Measurements from ENCODE around the gene RBMY1D. TPM values are rescaled to one million over a fixed set of nuclear protein-coding genes. Genes with fewer than 3 reads are reported as not detected.

RBMY1D gene
- total RNA-seq, 2 experiments from 2014 or later, result not detected

DNA sequence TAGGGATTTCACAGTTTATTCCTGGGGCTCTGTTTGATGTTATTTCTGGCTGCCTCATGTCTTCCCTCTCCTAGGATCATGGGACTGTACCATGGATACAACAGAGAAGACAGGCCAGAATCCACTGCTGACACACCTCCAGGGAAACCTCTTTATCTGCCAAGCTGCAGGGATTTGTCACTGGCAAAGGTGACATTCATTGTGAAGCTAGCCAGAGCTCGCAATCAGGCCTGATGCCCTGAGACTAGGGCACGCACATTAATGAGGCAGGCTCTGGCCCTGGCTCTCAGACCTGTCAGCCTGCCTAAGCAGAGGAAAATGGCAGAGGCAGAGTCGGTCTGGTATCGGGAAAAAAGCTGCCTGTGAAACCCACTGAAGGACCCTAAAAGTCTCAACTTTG, 52.2 kb downstream of the RBMY1D start:
- CTCF ChIA-PET (ENCODE audit: unreplicated experiment), result no interaction called here

DNA sequence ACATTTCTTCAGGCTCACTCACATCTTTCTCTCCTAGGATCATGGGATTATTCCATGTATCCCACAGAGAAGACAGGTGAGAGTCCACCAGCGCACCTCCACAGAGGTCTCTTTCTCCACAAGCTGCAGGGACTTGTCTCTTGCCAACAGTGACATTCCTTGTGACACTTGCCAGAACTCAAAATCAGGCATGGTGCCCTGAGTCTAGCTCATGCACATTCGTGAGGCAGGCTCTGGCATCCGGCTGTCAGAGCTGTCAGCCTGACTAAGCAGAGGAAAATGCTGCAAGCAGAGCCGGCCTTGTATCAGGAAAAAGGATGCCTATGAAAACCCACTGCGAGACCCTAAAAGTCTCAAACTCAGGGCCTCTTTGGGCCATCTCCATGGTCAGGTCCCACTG, 54.8 kb downstream of the RBMY1D start:
- Histone ChIP-seq H3K9me3 (ENCODE audit: low read length) (no peaks in the 10 kb centered on the region), H3K9me2 (ENCODE audit: insufficient read depth, low read length) (no peaks in the 10 kb centered on the region), H3K36me3 (ENCODE audit: insufficient read depth, low read length) (no peaks in the 10 kb centered on the region), H3K79me2 (ENCODE audit: insufficient read depth, low read depth, low read length) (no peaks in the 10 kb centered on the region), H3K4me3 (ENCODE audit: low read depth, low read length, poor library complexity, severe bottlenecking) (no peak overlapping the region), H3K4me2 (ENCODE audit: low read length) (no peak overlapping the region), H4K20me1 (ENCODE audit: insufficient read depth, low read length) (no peaks in the 10 kb centered on the region), H3K27ac (ENCODE audit: low read depth, low read length, poor library complexity, severe bottlenecking) (no peak overlapping the region), H2AFZ (ENCODE audit: low read length) (no peak overlapping the region), H3K4me1 (ENCODE audit: insufficient read depth, low read length, poor library complexity, severe bottlenecking) (no peaks in the 10 kb centered on the region)
- intact Hi-C loops (cut with micrococcal nuclease; ENCODE audit: unreplicated experiment), result no loop called here
- no peak for TF ChIP-seq EZH2phosphoT487 (IDR thresholded peaks at IDR 0.05; ENCODE audit: borderline replicate concordance, low read depth, low read length)
- TF ChIP-seq, protein P1, sequence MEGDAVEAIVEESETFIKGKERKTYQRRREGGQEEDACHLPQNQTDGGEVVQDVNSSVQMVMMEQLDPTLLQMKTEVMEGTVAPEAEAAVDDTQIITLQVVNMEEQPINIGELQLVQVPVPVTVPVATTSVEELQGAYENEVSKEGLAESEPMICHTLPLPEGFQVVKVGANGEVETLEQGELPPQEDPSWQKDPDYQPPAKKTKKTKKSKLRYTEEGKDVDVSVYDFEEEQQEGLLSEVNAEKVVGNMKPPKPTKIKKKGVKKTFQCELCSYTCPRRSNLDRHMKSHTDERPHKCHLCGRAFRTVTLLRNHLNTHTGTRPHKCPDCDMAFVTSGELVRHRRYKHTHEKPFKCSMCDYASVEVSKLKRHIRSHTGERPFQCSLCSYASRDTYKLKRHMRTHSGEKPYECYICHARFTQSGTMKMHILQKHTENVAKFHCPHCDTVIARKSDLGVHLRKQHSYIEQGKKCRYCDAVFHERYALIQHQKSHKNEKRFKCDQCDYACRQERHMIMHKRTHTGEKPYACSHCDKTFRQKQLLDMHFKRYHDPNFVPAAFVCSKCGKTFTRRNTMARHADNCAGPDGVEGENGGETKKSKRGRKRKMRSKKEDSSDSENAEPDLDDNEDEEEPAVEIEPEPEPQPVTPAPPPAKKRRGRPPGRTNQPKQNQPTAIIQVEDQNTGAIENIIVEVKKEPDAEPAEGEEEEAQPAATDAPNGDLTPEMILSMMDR (conservative IDR thresholded peaks at IDR 0.05; ENCODE audit: low read length), result no peak
- ChIA-PET CTCF (ENCODE audit: unreplicated experiment) (no interaction called here), POLR2A (no interaction called here)
- no peak for DNase-seq (ENCODE audit: low spot score)
- BruUV-seq (replicated peaks), result no TSS peak

More for the DNA sequence above, 52.2 kb downstream of the RBMY1D start:
- BruUV-seq (replicated peaks), result no TSS peak
- Histone ChIP-seq H2AFZ (ENCODE audit: low read length) (no peak overlapping the region), H3K36me3 (ENCODE audit: insufficient read depth, low read length) (no peaks in the 10 kb centered on the region), H4K20me1 (ENCODE audit: insufficient read depth, low read length) (no peaks in the 10 kb centered on the region), H3K4me2 (ENCODE audit: low read length) (no peak overlapping the region), H3K27ac (ENCODE audit: low read depth, low read length, poor library complexity, severe bottlenecking) (no peak overlapping the region), H3K4me3 (ENCODE audit: low read depth, low read length, poor library complexity, severe bottlenecking) (no peak overlapping the region), H3K4me1 (ENCODE audit: insufficient read depth, low read length, poor library complexity, severe bottlenecking) (no peaks in the 10 kb centered on the region), H3K79me2 (ENCODE audit: insufficient read depth, low read depth, low read length) (no peaks in the 10 kb centered on the region), H3K9me2 (ENCODE audit: insufficient read depth, low read length) (no peaks in the 10 kb centered on the region), H3K9me3 (ENCODE audit: low read length) (no peaks in the 10 kb centered on the region)
- no peak for TF ChIP-seq EZH2phosphoT487 (IDR thresholded peaks at IDR 0.05; ENCODE audit: borderline replicate concordance, low read depth, low read length)
- TF ChIP-seq, protein P1 (conservative IDR thresholded peaks at IDR 0.05; ENCODE audit: low read length), result no peak
- intact Hi-C loops (cut with micrococcal nuclease; ENCODE audit: unreplicated experiment), result no loop called here
- POLR2A ChIA-PET, result no interaction called here
- no peak for DNase-seq (ENCODE audit: low spot score)

DNA sequence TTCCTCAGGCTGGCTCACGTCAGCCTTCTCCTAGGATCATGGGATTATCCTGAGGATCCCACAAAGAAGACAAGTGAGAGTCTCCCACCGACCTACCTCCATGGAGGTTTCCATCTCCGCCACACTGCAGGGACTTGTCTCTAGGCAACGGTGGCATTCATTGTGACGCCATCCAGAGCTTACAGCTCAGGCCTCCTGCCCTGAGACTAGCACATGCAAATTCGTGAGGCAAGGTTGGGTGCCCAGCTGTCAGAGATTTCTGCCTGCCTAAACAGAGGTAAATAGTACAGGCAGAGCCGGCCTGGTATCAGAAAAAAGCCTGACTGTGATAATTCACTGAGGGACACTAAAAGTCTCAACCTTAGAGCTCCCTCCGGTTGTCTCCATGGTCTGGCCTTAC, 58.0 kb downstream of the RBMY1D start:
- POLR2A ChIA-PET, result no interaction called here
- Histone ChIP-seq H3K9me3 (ENCODE audit: low read length) (no peaks in the 10 kb centered on the region), H3K79me2 (ENCODE audit: insufficient read depth, low read depth, low read length) (no peaks in the 10 kb centered on the region), H4K20me1 (ENCODE audit: insufficient read depth, low read length) (no peaks in the 10 kb centered on the region), H3K36me3 (ENCODE audit: insufficient read depth, low read length) (no peaks in the 10 kb centered on the region), H3K4me1 (ENCODE audit: insufficient read depth, low read length, poor library complexity, severe bottlenecking) (no peaks in the 10 kb centered on the region), H3K9me2 (ENCODE audit: insufficient read depth, low read length) (no peaks in the 10 kb centered on the region), H3K27ac (ENCODE audit: low read depth, low read length, poor library complexity, severe bottlenecking) (no peak overlapping the region), H3K4me2 (ENCODE audit: low read length) (no peak overlapping the region), H3K4me3 (ENCODE audit: low read depth, low read length, poor library complexity, severe bottlenecking) (no peak overlapping the region), H2AFZ (ENCODE audit: low read length) (no peak overlapping the region)
- DNase-seq (ENCODE audit: low spot score), result no peak
- BruUV-seq (replicated peaks), result no TSS peak
- CTCF ChIA-PET (ENCODE audit: unreplicated experiment), result no interaction called here
- no peak for TF ChIP-seq EZH2phosphoT487 (IDR thresholded peaks at IDR 0.05; ENCODE audit: borderline replicate concordance, low read depth, low read length)
- TF ChIP-seq, protein P1 (conservative IDR thresholded peaks at IDR 0.05; ENCODE audit: low read length), result no peak
- intact Hi-C loops (cut with micrococcal nuclease; ENCODE audit: unreplicated experiment), result no loop called here

Data from OCI-LY7 (cell line).